ENCODE data around the gene OR51Q1.

The OR51Q1 gene, protein sequence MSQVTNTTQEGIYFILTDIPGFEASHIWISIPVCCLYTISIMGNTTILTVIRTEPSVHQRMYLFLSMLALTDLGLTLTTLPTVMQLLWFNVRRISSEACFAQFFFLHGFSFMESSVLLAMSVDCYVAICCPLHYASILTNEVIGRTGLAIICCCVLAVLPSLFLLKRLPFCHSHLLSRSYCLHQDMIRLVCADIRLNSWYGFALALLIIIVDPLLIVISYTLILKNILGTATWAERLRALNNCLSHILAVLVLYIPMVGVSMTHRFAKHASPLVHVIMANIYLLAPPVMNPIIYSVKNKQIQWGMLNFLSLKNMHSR

GRCh38 chr11:5421811-5422210 lies at the start of gene OR51Q1:
Gene OR51Q1 (plus strand): TSS chr11:5422111. CDS start chr11:5422201, 90 bp downstream.
- in situ Hi-C loops (cut with HindIII; ENCODE audit: low sequenced_read_pairs): no loop called here

- in situ Hi-C loops (cut with HindIII; ENCODE audit: low sequenced_read_pairs): no loop called here
Measured at GRCh38 chr11:5380740-5381342, 41.1 kb upstream of the OR51Q1 start.

- in situ Hi-C loops (cut with HindIII; ENCODE audit: low sequenced_read_pairs): no loop called here
Measured at GRCh38 chr11:5383576-5383975, 38.3 kb upstream of the OR51Q1 start, which contains the start of gene OR51M1. Gene OR51M1 (plus strand): TSS chr11:5383812. CDS start chr11:5389399, 5,587 bp downstream.

GRCh38 chr11:5384335-5384734 lies 37.6 kb upstream of the OR51Q1 start:
- in situ Hi-C loops (cut with HindIII; ENCODE audit: low sequenced_read_pairs): no loop called here

GRCh38 chr11:5390210-5390609 lies 31.7 kb upstream of the OR51Q1 start:
- in situ Hi-C loops (cut with HindIII; ENCODE audit: low sequenced_read_pairs): no loop called here

DNA sequence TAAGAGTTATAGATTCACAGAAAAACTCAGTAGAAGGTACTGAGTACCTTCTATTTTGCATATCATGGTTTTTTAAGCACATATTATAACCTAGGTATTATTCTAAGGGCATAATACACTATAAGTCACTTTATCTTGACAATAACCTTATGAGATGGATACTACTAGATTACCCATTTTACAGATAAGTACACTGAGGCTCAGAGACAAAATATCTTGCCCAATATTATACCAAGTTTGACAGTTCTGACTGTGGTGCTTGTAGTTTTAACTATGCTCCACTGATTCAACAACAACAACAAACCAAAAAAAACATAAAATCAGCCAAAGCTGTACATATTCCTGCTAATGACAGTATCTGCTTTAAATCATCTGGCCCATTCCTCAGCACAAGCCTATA lies 27.8 kb upstream of the OR51Q1 start:
- in situ Hi-C loops (cut with HindIII; ENCODE audit: low sequenced_read_pairs): no loop called here

GRCh38 chr11:5398936-5399335 lies 23.0 kb upstream of the OR51Q1 start:
- in situ Hi-C loops (cut with HindIII; ENCODE audit: low sequenced_read_pairs): no loop called here

DNA sequence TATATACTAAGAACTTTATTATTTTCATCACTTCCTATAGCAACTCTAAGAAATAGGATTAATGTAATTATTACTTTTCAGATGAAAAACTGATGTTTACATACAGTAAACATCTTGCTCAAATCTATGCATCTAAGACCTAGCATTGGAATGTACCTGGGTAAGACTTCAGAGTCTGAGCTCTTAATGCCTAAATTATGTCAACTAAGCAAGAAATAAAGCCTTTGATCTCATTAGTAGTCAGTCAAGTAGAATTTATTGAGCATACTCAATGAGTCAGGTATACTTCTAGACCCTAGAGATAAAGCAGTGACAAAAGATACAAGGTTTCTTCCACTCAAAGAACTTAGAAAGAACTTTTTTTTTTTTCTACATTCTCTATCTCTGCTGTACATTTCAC lies 16.7 kb upstream of the OR51Q1 start:
- in situ Hi-C loops (cut with HindIII; ENCODE audit: low sequenced_read_pairs): no loop called here

DNA sequence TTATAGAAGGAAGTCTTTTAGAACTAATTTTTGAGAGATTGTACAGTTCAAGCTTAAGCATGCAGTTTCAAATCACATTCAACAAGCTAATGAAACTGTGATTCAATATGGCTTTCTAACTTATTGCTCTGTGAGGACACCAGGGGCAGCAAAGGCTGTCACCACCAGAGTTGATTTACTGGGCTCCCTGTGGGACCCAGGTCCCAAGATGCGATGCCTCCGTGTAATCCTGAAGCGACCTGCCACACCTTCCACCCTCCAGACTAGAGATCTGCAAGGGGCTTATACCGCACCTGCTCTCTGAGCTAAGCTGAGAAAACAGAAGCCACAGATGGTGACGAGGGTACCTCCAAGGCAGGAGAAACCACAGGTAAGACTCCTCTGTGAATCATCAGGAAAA lies 918 bp upstream of the OR51Q1 start:
- in situ Hi-C loops (cut with HindIII; ENCODE audit: low sequenced_read_pairs): no loop called here

DNA sequence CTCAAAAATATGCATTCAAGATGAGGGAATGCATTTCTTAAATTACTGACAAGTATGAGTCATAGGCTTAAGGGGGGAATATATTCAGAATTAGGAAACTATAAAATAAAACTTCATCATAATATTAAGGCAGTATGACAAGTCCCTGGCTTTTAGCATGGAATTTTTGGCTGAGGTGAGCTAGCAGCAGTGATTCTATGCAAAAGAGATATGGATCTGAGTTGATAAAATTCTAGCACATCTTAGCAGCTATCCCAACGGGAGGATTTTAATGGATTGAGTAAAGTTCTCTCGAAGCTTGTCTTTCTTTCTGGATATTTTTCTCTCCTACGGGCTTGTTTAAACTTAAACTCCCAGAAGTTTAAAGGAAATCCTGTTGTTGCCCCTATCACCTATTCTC lies 1.2 kb downstream of the OR51Q1 start:
- in situ Hi-C loops (cut with HindIII; ENCODE audit: low sequenced_read_pairs): no loop called here

- in situ Hi-C loops (cut with HindIII; ENCODE audit: low sequenced_read_pairs): no loop called here
Measured at GRCh38 chr11:5441414-5441813, 19.5 kb downstream of the OR51Q1 start, which contains the start of gene OR51I1. Gene OR51I1 (minus strand): TSS chr11:5441514. CDS start chr11:5441514, 0 bp downstream.

- in situ Hi-C loops (cut with HindIII; ENCODE audit: low sequenced_read_pairs): no loop called here
Measured at GRCh38 chr11:5443835-5444393, 22.0 kb downstream of the OR51Q1 start.

- in situ Hi-C loops (cut with HindIII; ENCODE audit: low sequenced_read_pairs): no loop called here
Measured at GRCh38 chr11:5449023-5449422, 27.1 kb downstream of the OR51Q1 start, which contains the start of gene OR51I2. Gene OR51I2 (plus strand): TSS chr11:5449323. CDS start chr11:5453489, 4,166 bp downstream.

DNA sequence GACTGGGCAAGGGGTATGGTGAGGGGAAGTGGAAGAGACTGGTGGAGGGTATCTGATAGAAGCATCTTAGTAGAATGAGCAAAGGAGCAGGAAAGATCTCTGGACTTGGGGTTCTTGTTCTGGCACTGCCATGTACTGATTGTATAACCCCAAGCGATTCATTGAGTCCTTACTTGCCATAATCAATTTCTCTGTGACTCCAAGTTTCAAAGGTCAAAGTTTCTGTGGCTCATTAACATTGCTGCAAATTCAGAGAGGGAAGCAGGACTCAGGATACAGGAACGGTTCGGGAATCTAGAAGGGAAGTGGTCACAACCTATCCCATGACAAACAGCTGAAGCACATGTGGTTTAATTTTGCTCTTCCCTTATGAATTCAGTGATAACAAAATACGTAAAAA lies 27.5 kb downstream of the OR51Q1 start:
- in situ Hi-C loops (cut with HindIII; ENCODE audit: low sequenced_read_pairs): no loop called here

DNA sequence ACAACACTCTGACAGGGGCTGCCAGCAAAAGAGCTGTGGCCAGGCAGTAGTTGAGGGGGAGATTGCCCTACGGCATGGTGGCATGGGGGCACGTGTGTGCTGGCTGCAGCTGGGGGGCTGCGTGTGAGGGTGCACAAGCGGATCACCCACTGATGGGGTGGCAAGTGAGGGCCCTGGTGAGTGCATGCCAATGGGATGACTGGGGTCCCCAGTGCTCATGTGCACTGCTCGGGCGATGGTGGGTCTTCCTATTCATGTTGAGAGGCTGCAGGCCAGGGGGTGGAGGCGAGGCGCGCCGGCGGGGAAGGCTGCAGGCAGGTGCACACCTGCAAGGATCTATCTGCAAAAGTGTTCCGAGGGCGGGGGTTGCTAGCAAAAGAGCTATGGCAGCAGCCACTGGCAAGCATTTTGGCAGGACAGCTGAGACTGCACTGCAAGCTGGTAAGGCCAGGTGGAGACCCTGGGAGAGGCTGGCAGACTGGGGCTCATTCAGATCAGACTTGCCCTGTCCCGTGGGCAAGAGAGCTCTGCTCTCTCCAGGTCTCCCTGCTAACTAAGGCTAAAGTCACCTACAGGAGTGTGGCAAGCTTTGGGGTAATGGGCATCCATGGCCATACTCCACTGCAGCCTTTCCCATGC lies 39.2 kb downstream of the OR51Q1 start:
- in situ Hi-C loops (cut with HindIII; ENCODE audit: low sequenced_read_pairs): no loop called here

GRCh38 chr11:5467527-5467926 lies 45.6 kb downstream of the OR51Q1 start:
- in situ Hi-C loops (cut with HindIII; ENCODE audit: low sequenced_read_pairs): no loop called here

Measured in endothelial cell of hepatic sinusoid (primary cell).